Amygdala (tissue), 56 donors: ENCODE data around the gene MSL2.
"Not testable (repeated sequence)": the region's sequence is repeated elsewhere in the genome, so short reads cannot be mapped to it uniquely, and the experiment has no call there.

Source experiments
- DNase-seq, 56 donors: peaks; one replicate each; lab custom pipeline; 2025; lab: John Stamatoyannopoulos, UW

The MSL2 gene

DNA sequence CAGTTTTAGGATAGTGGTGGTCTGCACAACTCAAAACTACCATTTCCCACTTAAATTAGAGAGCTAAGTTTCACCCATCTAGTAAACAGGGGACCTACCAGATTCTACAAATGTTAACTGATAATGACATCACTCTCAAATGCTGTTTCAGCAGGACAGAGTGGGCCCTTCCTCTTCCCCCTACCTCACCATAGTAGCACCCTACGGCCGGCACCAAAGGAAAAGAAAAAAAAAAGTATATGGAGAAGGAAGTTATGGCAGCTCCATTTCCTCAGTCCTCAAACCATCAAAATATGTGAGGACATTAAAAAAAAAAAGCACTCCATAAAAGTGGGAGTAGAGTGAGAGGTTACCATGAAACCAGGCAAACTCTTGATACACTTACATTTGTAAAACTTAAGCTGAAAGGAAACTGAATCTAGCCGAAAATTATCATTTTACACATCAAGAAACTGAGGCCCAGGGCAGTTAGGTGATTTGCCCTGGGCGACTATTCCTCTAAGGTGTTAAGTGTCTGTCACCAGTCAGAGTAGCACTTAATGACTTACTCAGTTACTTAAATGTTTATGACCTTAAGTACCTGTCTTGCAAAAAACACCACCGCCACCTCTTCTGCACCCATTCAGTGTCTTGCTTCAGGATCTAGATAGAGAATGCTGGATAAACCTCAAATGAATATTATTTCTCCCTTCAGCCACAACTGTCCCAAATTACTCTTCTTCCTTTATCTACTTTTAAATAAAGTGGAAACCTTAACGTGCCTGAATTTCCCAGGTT, 2.7 kb downstream of the MSL2 start:
- no peak for DNase-seq

- no peak for DNase-seq
Measured at GRCh38 chr3:136192831-136193230, 3.3 kb downstream of the MSL2 start.

- DNase-seq, result not testable (repeated sequence)
Measured at GRCh38 chr3:136192195-136192594, 3.9 kb downstream of the MSL2 start.

- no peak for DNase-seq
Measured at GRCh38 chr3:136189859-136190617, 6.1 kb downstream of the MSL2 start.

- no peak for DNase-seq
Measured at GRCh38 chr3:136189043-136189442, 7.1 kb downstream of the MSL2 start.

DNA sequence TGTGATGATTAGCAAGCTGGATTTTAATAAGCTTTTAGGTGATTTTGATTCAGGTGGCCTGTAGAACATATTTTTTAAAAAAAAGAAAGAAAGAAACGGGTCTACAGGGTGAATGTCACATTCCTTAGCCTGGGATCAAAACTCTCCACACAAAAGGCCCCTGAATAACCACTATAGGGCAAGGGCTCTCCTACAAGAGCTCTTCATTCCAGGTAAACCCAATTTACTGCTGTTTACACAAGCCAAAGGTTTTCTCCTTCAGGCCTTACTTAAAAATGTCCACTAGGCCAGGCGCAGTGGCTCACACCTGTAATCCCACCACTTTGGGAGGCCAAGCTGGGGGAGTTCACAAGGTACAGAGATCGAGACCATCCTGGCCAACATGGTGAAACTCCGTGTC, 8.3 kb downstream of the MSL2 start:
- DNase-seq, result no peak

DNA sequence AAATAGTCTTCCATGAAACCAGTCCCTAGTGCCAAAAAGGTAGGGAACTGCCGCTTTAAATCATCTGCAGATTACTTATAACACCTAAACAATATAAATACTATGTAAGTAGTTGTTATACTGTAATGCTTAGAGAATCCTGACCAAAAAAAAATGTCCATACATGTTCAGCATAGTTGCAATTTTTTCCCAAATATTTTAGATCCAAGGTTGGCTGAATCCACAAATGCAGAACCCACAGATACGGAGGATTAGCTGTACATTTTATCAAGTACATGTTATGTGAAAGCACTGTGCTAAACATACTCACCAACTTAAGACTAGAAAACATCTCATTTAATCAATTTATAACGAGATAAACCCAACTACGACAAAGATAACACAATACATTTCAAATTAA, 9.3 kb downstream of the MSL2 start:
- DNase-seq, result no peak

GRCh38 chr3:136186344-136186743, 9.8 kb downstream of the MSL2 start:
- no peak for DNase-seq

- DNase-seq, result no peak
Measured at GRCh38 chr3:136184703-136185102, 11.4 kb downstream of the MSL2 start.

GRCh38 chr3:136181741-136182140, 14.4 kb downstream of the MSL2 start:
- DNase-seq, result no peak

- no peak for DNase-seq
Measured at GRCh38 chr3:136177876-136178275, 18.3 kb downstream of the MSL2 start.

GRCh38 chr3:136173939-136174490, 22.1 kb downstream of the MSL2 start:
- DNase-seq, result no peak

GRCh38 chr3:136171097-136171542, 25.0 kb downstream of the MSL2 start:
- no peak for DNase-seq

- DNase-seq, result not testable (repeated sequence)
Measured at GRCh38 chr3:136168236-136168635, 27.9 kb downstream of the MSL2 start.

DNA sequence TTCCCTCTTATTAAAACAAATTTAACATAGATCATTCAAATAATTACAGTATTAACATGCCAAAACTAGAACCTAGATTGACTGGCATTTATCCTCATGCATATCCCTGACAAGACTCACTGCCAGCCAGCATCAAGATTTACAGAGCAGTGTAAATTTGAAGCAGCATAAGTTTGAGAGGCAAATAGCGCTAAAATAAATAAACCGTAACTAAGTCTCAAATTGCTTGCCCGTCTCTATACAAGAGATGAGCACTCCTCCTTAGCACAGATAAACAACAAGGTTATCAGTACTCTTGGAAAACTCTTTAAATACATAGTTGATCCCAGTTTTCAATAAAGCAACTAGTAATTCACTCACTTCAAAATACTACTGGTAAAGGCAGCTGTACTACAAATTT, 29.6 kb downstream of the MSL2 start:
- no peak for DNase-seq

GRCh38 chr3:136163607-136164006, 32.5 kb downstream of the MSL2 start:
- not testable (repeated sequence) for DNase-seq

DNA sequence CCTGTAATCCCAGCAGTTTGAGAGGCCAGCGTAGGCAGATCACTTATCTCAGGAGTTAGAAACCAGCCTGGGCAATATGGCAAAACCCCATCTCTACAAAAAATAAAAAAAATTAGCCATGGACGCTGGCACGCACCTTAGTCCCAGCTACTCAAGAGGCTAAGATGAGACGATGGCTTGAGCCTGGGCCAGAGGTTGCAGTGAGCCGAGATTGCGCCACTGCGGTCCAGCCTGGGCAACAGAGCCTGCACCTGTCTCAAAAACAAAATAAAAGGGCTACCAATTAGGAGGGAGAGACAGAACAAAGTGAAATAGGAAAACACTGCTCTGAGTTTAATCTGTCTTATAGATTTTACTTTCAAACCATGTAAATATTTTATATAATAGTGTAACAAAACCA, 33.8 kb downstream of the MSL2 start:
- DNase-seq, result no peak

- no peak for DNase-seq
Measured at GRCh38 chr3:136161516-136161915, 34.6 kb downstream of the MSL2 start.

GRCh38 chr3:136152963-136153362, 43.2 kb downstream of the MSL2 start:
- DNase-seq, result no peak

DNA sequence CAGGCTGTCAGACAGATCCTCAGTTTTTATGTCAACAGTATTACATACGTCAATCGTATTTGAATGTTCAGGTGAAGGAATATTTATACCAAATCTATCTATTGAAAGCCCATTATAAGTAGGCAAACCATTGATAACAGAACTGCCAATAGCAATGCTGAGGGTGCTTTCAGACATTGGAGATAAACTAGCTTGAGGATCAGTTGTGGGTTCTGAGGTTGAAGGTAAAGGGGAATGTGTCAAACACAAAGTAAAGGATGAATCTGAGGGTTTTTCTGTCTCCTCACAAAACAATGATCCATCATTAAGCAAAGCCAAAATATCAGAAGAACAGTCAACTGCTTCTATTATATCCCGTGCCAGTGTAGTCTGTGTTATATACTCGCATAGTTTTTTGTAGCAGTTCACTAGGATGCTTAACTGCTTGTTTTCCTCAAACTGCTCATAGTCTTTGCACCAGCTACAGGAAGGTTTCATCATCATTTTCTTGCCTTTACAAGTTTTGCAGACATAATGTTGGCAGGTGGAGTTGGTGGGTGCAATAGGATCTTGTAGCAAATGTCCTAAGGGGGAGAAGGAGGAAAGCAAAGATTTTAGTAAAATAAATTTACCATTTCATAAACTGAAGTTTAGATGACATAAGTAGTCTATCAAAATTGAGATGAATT, 43.8 kb downstream of the MSL2 start:
- no peak for DNase-seq

DNA sequence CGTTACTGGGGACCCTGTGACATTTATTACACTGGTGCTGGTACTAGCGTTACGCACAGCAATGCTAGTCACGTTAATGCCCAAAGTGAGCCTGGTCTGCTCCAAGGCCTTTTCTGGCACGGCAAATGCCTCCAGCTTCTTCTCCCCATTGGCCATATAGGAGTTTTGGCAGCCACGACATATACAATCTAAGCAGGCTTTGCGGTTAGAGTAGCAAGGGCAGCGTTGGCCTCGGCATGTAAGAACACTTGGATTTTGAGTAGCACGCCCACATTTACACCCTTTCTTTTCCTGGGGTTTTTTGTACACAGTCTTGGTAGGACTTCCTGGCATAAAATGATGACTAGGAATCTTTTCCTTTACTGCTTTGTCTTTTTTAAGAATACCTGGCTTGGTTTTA, 44.9 kb downstream of the MSL2 start:
- DNase-seq, result no peak
